NCI-H748 (cell line): Measurements from ENCODE around the gene ERMAP.
A peak's percentile ranks its signal among the peaks of the same experiment; 100 is the strongest.
"Not testable (repeated sequence)": the region's sequence is repeated elsewhere in the genome, so short reads cannot be mapped to it uniquely, and the experiment has no call there.

Source experiments
- DNase-seq: peaks from one replicate; lab custom pipeline; 2025; ENCODE audit not compliant: unreplicated experiment; lab: John Stamatoyannopoulos, UW

ERMAP gene

DNA sequence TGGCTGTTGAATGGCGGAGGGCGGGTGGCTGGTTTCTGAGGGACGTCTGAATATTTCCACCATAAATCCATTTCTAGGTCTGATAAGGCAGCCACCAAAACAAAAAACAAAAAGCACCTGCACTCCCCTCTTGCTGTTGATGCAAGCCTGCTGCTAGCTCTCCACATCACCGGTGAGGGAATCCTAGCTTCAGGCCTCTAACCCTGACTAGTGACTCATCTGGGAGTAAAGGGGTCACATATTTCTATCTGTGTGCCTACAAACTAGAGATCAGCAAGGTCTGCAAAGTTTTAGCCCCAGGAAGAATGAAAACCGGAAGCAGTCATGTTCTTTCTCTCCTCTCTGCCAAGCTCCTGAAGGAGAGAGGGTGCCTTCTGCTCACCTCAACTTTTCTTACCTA is 10.3 kb upstream of the ERMAP start:
- DNase-seq: no peak

DNA sequence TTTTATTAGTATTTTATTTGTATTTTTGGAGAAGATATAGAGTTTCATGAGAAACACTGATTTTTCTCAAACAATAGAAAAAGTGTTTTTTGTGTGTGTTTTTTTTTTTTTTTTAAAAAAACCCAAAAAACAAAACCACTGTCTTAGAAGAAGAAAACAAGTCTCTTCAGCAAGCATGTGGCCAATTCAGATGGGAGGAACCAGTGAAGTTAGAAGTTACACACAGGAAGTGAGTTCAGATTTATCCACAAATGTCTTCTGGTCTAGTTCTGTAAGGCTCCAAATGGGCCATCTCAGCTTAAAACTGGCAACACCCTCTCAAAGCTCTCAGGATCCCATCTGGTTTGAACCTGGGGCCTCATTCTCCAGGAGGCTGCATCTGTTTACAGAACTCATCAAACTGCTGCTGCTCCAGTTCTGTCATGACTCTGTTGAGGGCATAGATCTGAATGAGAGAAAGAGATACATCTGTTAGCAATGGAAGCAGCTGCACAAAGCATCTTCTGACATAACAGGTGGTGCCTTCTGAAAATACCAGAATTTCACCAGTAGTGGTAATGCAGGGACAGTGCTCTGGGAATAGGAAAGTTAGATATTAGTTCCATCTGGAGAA is 9.8 kb upstream of the ERMAP start:
- DNase-seq: no peak

DNA sequence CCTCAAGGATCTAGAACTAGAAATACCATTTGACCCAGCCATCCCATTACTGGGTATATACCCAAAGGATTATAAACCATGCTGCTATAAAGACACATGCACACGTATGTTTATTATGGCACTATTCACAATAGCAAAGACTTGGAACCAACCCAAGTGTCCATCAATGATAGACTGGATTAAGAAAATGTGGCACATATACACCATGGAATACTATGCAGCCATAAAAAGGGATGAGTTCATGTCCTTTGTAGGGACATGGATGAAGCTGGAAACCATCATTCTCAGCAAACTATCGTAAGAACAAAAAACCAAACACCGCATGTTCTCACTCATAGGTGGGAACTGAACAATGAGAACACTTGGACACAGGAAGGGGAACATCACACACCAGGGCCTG is 2.1 kb upstream of the ERMAP start:
- DNase-seq: not testable (repeated sequence)

DNA sequence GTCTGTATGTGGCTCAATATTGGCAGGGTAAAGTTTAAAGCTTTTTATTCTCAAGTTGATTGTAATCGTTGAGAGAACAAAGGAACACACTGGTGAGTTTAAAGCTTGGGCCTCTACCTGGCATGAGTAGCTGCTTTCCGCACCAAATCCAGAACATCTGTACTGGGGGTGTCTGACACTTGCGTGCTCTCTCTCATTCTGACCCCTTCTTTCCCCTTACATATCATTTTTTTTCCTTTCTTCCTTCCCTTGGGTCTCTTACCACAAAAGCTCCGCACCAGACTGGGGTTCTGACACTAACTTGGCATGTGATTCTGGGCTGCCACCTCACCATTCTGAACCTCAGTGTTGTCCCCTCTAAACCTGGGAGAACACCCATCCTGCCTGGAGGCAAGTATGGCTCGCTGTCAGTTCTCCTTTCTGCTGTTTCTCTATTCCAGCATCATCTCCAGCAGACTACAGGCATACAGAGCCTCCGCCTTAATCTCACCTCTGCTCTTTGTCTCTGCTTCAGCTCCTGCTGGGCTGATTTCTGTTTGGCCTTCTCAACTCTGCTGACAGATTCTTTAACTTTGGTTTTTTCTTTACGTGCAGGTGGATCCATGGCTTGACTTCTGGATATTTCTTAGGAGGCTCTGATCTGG is 859 bp upstream of the ERMAP start:
- DNase-seq: peak; percentile 97

DNA sequence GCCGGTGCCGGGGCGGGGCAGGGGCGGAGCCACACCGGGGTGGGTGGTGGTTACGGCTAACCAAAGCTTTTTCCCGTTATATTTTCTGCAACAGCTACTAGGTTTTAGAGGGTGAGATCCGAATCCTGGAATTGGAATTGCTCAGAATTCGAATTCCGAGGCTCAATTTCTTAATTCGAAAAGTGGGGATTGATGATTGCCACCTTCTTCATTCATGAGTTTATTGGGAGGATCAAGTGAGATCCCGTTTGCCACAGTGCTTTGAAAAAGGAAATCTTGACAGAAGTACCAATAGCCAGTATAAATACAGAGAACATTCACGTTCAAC is 482 bp downstream of the ERMAP start:
- DNase-seq: no peak

DNA sequence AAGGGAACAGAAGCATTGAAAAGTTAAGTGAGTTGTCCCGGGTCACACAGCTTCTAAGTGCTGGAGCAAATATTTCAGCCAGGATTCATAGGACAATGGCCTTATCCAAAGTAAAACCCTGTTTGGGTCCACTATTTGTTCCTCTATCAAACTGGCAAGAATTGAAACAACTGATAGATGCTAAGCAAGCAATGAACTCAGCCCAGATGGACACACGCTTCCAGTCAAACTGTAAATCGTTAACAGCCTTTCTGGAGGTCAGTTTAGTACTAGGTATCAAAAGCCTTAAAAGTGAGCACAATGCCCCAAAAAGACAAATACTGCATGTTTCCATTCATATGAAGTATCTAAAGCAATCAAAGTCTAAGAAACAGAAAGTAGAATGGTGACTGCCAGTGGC is 1.1 kb downstream of the ERMAP start:
- DNase-seq: no peak

DNA sequence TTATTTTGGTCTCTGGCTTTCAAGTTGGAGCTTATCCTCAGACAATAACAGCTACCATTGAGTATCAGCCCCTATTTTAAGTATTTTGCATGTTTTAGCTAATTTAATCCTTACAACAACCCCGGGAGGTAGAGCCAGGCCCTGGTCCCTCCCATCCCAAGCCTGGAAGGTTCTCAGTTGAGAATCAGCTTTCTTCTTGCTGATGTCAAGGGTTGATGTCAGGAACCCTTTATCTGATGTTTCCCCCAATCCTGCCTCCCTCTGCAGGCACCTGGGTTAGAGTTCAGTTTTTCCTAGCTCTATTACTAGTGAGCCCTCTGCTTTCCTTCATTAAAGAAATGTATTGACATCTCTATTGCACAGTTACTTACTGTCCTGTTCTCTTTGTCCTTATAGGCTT is 3.9 kb downstream of the ERMAP start:
- no peak for DNase-seq

DNA sequence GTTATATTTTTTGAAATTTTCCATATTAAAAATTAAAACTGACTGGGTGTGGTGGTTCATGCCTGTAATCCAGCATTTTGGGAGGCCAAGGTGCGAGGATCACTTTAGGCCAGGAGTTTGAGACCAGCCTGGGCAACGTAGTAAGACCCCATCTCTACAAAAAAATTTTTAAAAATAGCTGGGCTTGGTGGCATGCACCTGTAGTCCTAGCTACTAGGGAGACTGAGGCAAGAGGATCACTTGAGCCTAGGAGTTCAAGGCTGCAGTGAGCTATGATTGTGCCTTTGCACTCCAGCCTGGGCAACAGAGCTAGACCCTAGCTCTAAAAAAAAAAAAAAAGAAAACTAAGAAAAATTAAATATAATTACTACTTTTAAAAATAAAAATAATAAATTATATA is 4.8 kb downstream of the ERMAP start:
- DNase-seq: no peak

DNA sequence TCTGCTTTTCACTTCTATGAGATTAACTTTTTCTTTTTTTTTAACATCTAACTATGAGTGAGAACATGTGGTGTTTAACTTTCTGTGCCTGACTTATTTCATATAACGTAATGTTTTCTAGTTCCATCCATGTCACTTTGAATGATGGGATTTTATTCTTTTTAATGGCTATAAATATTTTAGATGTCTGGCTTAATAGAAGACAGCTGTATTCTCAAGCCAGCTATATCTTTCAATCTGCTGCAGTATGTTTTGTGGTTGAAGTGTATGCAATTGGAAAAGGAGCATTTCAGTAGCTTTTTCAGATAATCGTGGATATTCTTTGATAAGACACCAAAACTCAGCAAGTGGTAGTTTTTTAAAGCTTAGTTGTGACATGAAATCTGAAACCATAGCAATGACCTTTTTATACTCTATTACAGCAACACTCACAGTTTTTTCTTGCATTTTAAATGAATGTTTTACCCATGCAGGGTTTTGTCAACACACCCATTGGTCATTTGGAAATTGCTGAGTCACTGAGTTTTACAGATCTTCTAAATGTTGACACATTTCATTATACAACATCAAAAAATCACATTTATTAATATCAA is 6.0 kb downstream of the ERMAP start:
- DNase-seq: peak; percentile 81

DNA sequence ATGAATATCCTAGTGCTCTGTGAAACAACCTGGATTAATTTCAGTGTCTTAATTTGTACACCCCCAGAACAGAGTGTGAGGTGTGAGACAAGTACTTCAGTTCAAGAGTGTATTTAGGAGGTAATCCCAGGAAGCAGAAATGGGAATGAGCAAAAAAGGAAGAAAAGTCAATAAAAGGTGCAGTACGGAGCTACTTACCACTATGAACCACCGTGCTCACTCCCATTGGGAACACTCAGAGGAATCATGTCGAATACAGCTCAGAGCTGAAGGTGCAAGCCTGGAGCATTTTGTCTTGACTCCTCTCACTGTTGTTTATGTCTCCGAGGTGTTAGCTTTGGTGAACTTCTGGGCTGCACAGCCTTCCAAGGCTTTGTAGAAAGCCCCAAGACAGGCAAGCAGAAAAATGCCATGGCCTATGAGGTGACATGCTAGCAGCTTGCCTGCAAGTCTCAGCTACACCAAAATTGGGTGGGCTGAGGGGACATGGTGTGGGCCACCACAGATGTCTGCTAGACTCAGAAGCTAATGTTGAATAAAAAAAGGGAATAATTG is 7.6 kb downstream of the ERMAP start:
- DNase-seq: no peak

DNA sequence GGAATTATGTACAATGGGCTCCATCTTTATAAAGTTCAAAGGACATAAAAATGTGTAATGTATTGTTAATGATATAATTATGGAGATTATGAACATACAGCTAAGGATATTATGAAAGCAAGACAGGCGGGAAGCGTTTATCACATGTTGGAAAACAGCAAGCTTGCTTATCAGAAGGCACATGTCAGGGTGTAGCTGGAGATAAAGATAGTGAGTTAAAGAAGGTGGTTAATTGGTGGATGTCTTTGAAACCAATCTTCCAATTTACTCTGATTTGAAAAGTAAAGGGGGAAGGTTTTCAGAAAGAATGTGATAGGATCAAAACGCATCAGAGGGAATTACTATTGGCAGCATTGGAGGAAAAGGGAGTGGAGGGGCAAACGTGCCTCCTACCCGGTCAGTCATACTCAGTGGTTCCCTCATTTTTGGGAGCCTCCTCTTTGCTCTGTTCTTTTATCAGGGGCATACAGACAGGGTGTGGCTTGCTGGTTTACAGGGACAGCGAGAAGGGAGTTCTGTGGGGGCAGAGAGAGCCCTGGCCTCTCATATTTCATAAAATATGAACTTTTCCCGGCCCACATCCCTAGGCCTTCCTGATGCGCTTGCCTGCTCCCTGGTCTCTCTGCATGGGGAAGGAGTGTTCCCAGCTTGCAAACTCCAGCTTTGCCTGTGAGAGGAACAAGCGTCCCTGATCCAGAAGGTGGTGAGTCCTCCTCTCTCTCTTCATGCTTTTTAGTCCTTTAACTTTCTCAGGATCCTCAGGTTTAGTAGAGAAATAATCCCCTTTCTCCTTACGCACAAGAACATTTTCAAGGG is 8.3 kb downstream of the ERMAP start:
- no peak for DNase-seq

DNA sequence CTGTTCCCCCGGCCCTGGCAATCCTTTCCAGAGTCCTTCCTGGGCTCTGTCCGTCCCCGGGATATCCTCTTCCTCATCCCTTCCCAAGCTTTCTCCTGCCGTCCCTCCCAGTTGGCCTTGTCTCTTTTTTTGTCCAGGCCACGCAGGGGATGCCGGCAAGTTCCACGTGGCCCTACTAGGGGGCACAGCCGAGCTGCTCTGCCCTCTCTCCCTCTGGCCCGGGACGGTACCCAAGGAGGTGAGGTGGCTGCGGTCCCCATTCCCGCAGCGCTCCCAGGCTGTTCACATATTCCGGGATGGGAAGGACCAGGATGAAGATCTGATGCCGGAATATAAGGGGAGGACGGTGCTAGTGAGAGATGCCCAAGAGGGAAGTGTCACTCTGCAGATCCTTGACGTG is 13.7 kb downstream of the ERMAP start:
- DNase-seq: no peak

DNA sequence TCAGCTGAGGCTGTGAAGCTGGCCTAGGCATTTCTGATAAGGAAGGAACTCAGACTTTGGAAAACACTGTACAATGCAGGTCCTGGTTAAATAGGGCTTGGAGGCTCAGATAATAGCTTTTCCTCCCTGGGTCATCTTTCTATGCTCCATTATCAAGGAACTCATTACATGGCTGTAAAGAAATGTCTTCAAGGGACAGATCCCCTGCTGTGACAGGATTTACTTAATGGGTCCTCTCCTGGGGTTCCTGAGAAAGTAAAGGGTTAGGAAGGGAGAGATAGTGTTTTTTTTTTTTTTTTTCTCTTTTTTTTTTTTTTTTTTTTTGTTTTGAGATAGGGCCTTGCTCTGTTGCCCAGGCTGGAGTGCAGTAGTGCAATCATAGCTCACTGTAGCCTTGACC is 14.4 kb downstream of the ERMAP start:
- DNase-seq: no peak

DNA sequence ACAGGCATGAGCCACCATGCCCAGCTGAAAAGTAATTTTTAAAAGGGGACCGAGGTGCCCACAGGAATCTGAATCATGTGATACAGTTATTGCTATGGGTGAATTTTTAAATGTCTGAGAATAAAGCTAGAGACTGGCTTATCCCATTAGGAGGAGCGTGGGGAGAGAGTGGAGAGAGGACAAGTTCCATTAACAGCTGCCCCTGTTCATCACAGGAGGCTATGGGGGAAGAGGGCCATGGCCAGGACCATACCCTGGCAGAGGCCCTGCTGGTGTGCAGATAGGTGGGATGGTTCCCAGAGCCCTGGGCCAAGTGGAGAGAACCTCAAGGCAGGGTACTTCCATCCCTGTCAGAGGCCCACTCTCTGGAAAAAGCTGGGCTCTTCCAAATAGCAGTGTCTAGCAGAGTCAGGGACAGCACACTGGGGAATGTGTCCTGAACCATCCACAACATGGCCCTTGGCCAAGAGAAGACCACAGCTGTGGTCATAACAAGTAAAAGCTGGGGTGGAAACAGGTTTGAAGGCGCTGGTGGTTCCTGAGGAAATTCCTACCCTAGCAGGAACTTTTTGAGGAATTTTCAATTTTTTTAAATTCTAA is 15.8 kb downstream of the ERMAP start:
- DNase-seq: no peak

DNA sequence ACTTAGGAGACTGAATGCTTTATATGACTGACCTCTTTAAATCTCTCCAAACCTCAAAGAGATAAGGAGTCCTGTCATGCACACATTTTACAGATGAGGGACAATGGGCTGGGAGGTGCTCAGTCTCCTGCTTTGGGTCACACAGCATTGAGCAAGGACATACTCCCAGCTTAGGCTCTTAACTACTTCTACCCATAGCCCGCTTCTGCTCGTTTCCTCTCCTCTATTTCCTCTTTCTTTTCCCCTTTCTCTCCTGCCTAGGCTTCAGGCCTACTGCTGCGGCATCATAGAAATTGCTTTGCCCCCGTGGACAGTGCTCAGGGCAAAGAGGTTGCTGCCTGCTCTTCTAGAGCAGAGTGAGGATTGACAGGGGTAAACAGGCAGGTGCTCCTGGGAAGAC is 17.1 kb downstream of the ERMAP start:
- no peak for DNase-seq

DNA sequence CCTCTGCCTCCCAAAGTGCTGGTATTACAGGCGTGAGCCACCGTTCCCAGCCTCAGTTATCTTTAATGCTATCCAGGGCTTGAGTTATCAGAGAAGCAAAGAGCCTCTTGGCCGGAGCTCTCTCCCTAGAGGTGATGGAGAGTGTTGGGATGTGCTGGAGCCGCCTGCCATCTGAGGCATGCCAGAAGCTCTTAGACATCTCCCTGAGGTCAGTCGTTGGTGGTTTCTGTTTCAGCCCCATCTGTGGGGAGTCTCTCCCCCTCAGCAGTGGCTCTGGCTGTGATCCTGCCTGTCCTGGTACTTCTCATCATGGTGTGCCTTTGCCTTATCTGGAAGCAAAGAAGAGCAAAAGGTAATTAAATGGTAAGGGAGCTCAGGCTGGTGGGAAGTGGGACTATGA is 17.9 kb downstream of the ERMAP start:
- DNase-seq: no peak

DNA sequence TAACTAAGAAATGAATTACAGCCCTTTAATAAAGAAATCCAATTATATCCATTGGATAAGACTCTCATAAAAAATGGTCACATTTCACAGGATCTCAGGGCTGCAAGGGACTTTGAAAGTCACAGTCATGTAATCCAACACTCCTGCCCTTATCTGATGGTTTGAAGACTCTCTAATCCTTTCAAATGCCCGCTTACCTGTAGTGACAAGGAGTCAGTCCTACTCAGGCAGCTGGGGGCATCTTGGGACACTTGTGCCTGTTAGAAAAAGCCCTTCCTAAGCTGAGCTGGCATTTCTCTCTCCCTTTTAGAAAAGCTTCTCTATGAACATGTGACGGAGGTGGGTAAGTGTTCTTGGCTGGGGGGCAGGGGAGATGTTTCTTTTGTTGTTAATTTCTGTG is 18.5 kb downstream of the ERMAP start:
- no peak for DNase-seq

DNA sequence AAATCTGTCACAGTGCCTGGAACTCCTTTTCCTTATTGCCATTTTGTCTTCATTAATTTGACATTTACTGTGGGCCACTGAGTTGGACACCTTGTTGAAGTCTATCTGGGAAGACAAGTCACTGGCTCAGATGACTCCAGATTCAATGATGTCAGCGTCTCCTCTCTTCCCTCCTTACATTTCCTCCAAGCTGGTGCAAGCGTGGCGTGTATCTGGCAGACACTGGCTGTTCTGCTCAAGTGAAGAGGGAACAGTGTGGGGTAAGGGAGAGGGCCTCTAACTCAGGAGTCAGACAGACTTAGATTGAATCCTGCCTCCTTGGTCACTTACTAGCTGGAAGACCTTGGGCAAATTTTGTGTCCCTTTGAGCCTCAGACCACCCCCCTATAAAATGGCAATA is 20.8 kb downstream of the ERMAP start:
- DNase-seq: no peak

DNA sequence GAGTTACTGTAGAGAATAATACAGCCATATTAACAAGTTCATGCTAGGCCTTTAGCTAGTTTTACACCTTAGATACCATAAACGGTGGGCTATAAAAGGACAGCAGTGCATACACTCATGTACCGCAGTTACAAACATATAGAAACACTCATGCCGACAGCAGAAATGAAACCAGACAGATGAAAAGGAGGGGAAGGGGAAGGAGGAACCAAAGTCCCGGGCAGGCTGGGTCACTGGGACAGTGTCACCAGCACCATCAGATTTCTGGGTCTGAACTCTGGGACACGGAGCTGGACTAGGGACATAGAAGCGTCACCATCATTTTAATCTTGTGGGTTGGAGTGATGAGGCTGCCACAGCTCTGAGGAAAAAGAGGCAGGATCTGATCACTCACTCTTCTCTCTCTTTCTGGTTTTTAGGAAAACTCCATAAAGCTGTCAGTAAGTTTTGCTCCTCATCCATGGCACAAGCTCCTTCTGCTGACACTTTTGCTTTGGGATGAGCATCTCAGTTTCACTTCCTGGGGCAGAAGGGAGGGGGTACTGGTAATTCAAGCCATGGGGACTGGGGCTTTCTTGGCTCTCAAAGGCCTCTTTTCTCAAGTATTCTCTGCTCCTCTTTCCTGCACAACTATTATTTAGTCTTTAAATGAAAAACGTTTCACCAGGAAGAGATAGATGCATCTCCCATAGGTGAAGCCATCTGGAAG is 21.7 kb downstream of the ERMAP start:
- no peak for DNase-seq

DNA sequence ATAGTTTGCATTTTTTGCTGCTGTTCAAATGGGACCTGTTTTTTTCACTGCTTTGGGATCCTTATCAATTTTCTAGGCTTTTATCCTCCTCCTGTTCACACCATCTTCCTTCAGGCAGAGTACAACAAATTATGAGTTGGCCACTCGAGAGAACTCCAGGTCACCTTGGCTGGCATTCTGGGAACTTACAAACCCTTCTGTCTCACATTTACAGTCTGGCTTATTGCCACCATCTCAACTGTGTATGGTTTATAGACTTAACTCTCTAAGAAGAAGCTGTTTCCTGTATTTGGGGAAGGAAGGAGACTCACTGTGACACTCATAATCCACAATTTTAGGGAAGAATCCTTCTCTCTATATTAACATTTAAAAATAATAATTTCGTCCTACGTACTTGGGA is 24.1 kb downstream of the ERMAP start:
- DNase-seq: no peak
